Spleen (tissue), 11 donors: Measurements from ENCODE around the gene RELA. TPM values are rescaled to one million over a fixed set of nuclear protein-coding genes. Genes with fewer than 3 reads are reported as not detected.

Source experiments
- DNase-seq: peaks from one replicate; pipeline ENCODE4 v3.0.0-alpha.2; 2020
- H3K27ac ChIP-seq, 8 donors: fragments of 200-600 bp; sonication (generic) in 7 of 8; 1 replicate in 4 of 8; 2 replicates in 4 of 8; pipeline versions ENCODE4 v1.5.0 to v1.8.0; 2016 to 2021; ENCODE audit warnings: inconsistent platforms in 4 of 8, mild to moderate bottlenecking in 4 of 8, moderate library complexity in 1 of 8
- H3K27me3 ChIP-seq, 7 donors: fragments of 200-600 bp; sonication (generic) in 6 of 7; replicated peaks in 1 of 7; 1 replicate in 4 of 7; 2 replicates in 3 of 7; pipeline versions ENCODE4 v1.5.0 to v1.8.0; 2016 to 2021; ENCODE audit warnings: inconsistent platforms in 3 of 7, mild to moderate bottlenecking in 1 of 7
- H3K36me3 ChIP-seq, 6 donors: fragments of 200-600 bp; sonication (generic) in 5 of 6; 1 replicate in 4 of 6; 2 replicates in 2 of 6; pipeline versions ENCODE4 v1.5.0 to v1.8.0; 2016 to 2021; ENCODE audit warnings: inconsistent platforms in 2 of 6
- H3K4me1 ChIP-seq, 6 donors: fragments of 200-600 bp; sonication (generic) in 5 of 6; 1 replicate in 3 of 6; 2 replicates in 3 of 6; pipeline versions ENCODE4 v1.5.0 to v1.8.0; 2016 to 2021; ENCODE audit warnings: inconsistent platforms in 3 of 6
- H3K4me3 ChIP-seq, 8 donors: fragments of 200-600 bp; sonication (generic) in 7 of 8; 1 replicate in 4 of 8; 2 replicates in 4 of 8; pipeline versions ENCODE4 v1.5.0 to v1.8.0; 2016 to 2021; ENCODE audit warnings: inconsistent platforms in 4 of 8, mild to moderate bottlenecking in 4 of 8, moderate library complexity in 2 of 8
- H3K9me3 ChIP-seq, 8 donors: fragments of 200-600 bp; sonication (generic) in 7 of 8; 1 replicate in 4 of 8; 2 replicates in 4 of 8; pipeline versions ENCODE4 v1.5.0 to v1.8.0; 2016 to 2021; ENCODE audit warnings: inconsistent platforms in 4 of 8
- CTCF ChIP-seq, 11 experiments: fragments of 200-600 bp in 7 of 11; fragments of 450-650 bp in 4 of 11; sonication (generic) in 4 of 11; IDR thresholded peaks in 8 of 11; conservative IDR thresholded peaks in 3 of 11; 1 replicate in 7 of 11; 2 replicates in 4 of 11; pipeline versions ENCODE4 v1.4.0 to v1.8.0; 2016 to 2021; ENCODE audit warnings: antibody characterized with exemption in 11 of 11, inconsistent platforms in 4 of 11, mild to moderate bottlenecking in 1 of 11
- POLR2A ChIP-seq, 3 donors: fragments of 450-650 bp; IDR thresholded peaks; one replicate each; pipeline ENCODE4 v1.5.1; 2017; ENCODE audit warnings: antibody characterized with exemption in 3 of 3, mild to moderate bottlenecking in 1 of 3
- POLR2AphosphoS5 ChIP-seq, 3 donors: sonication (generic); formaldehyde crosslinking; IDR thresholded peaks; one replicate each; pipeline ENCODE4 v1.5.1; 2017; ENCODE audit warnings: antibody characterized with exemption in 3 of 3
- WGBS, 5 donors: extraction: QIAGEN DNeasy Blood & Tissue Kit in 3 of 5; methylation state at CpG; one replicate each; pipeline versions ENCODE4 v1.1.5 to v1.1.7; 2013 to 2018; 5-methylcytosine and 5-hydroxymethylcytosine counted together
- intact Hi-C: fragments of 100-400 bp; cut with DNase I; formaldehyde crosslinking; loops from one replicate; pipeline ENCODE4 v1.15.0; 2023; ENCODE audit warnings: low total_unique reads
- polyA plus RNA-seq, 3 donors: library from polyadenylated mRNA; stranded (reverse); fragments of 200-250 nt; gene quantifications; one replicate each; pipeline ENCODE4 v1.2.1, GENCODE V29; 2013
- total RNA-seq, 7 donors: library from RNA; depleted of rRNA in 3 of 7; stranded (reverse); fragments of >200 nt in 3 of 7; fragmentation: NEBNext Ultra II Directional in 4 of 7; extraction: Animal tissue kit (Norgen Biotek cat#: 25700) in 4 of 7; gene quantifications; one replicate each; pipeline versions ENCODE4 v1.1.0 to v1.2.1, GENCODE V29; 2016 to 2021
- donor health status: healthy with polysubstance abuse.
- donor health status: DM: no; HTN: no; CAD: no; lungs with moderate emphysema.
- donor health status: DM: no; HTN: no; CAD: no.
- donor health status: Bipolar disorder and iron deficiency.
- donor health status: healthy.
- donor health status: DM: no; HTN: no; CAD: no.
- donor health status: DM: yes; HTN: yes; CAD: no.

The RELA gene
- total and polyA plus RNA-seq, 10 donors, result 25.8 to 115 (median 69.5) TPM

DNA sequence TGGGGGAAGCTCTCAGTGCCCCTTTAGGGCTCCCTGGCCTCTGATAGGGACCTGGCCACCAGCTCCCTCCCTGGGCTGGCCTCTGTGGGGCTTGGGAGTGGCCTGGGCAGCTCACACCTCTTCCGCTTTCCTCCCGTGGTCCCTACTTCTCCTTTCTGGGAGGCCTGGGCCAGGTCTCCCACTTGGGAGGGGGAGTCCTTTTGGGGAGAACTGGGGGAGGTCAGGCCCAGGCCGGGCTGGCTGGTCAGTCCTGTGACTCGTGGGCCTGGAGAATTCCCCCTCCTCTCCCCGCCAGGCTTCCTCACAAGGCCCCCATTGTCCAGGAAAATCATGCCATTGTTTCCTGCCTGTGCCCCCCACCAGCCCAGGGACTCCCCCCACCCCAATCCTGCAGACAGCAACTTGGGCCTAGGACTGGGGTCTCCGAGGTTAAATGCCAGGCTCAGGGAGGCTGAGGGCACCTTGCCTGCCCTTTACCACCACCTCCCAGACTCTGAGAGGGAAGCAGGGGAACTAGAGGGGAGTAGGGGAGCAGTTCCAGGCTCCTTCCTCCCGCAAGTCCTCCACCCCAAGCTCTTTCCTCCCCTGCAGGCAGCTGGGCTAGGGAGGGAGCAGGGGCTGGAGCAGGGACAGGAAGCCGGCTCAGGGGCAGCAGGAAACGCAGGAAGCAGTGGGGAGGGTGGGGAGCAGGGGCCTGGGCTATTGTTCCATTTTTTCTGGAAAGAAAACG lies 51.5 kb downstream of the RELA start:
- Histone ChIP-seq H3K4me1 (peaks cover 54 to 80% (median 68%) of the 10 kb centered on the region in 6 donors), H3K9me3 (no peaks in the 10 kb centered on the region), H3K4me3 (peak overlapping the region; percentile 84 to 97 (median 95)), H3K27me3 (no peaks in the 10 kb centered on the region), H3K27ac (peak overlapping the region; percentile 68 to 99 (median 97)), H3K36me3 (peaks cover 0 to 68% (median 45%) of the 10 kb centered on the region in 6 donors)
- intact Hi-C loops, result no loop called here
- no peak for TF ChIP-seq CTCF (IDR thresholded peaks at IDR 0.05 in 8 of 11, conservative IDR thresholded peaks at IDR 0.05 in 3 of 11)
- TF ChIP-seq POLR2AphosphoS5 (IDR thresholded peaks at IDR 0.05), result peak; percentile 32 to 71 (median 70)
- peak; percentile 92 for DNase-seq
- 15 to 28% (median 25%) methylated on average over 9 to 10 of the region's 10 CpGs for WGBS, 5 donors

DNA sequence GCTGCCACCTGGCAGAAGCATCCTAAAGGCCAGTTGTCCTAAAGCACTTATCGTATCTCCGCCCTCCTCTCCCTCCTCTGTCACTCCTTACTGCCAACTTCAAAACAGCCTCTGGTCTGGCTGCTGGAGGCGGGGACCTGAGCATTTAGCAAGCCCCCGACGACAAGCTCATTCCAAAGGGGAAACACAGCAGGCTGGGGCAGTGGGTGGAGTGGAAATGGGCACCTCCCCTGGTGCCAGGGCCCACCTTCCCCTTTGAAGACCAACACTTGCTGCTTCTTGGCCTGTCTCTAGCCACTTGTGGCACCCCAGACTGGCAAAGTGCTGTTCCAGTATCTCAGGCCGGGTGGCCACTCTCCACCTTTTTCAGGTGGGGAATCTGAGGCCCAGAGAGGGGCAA lies 52.3 kb downstream of the RELA start:
- WGBS, 5 donors, result 48 to 67% (median 62%) methylated on average over 5 to 6 of the region's 6 CpGs
- H3K9me3 ChIP-seq, result no peaks in the 10 kb centered on the region
- peak overlapping the region; percentile 21 to 97 (median 95) for H3K4me3 ChIP-seq
- intact Hi-C loops, result no loop called here
- peak overlapping the region; percentile 68 to 99 (median 97) for H3K27ac ChIP-seq
- peaks cover 54 to 81% (median 70%) of the 10 kb centered on the region in 6 donors for H3K4me1 ChIP-seq
- no peaks in the 10 kb centered on the region for H3K27me3 ChIP-seq
- TF ChIP-seq CTCF (IDR thresholded peaks at IDR 0.05 in 8 of 11, conservative IDR thresholded peaks at IDR 0.05 in 3 of 11), result no peak
- TF ChIP-seq POLR2AphosphoS5 (IDR thresholded peaks at IDR 0.05), result no peak
- TF ChIP-seq POLR2A (IDR thresholded peaks at IDR 0.05), result no peak
- H3K36me3 ChIP-seq, result peaks cover 0 to 75% (median 53%) of the 10 kb centered on the region in 6 donors
- DNase-seq, result no peak

GRCh38 chr11:65609665-65610064 lies 53.1 kb downstream of the RELA start:
- WGBS, 5 donors, result 73 to 86% (median 84%) methylated on average over 5 of the region's 5 CpGs
- Histone ChIP-seq H3K4me1 (peaks cover 54 to 81% (median 70%) of the 10 kb centered on the region in 6 donors), H3K27me3 (no peaks in the 10 kb centered on the region), H3K9me3 (no peaks in the 10 kb centered on the region), H3K27ac (peak overlapping the region in 6 of 8 donors; percentile 20 to 99 (median 98)), H3K4me3 (peak overlapping the region in 2 of 8 donors; percentile 14 to 95), H3K36me3 (peaks cover 0 to 83% (median 61%) of the 10 kb centered on the region in 6 donors)
- intact Hi-C loops, result no loop called here
- no peak for DNase-seq
- TF ChIP-seq CTCF (IDR thresholded peaks at IDR 0.05 in 8 of 11, conservative IDR thresholded peaks at IDR 0.05 in 3 of 11), result no peak
- peak in 1 of 3 donors; percentile 34 for TF ChIP-seq POLR2AphosphoS5 (IDR thresholded peaks at IDR 0.05)

DNA sequence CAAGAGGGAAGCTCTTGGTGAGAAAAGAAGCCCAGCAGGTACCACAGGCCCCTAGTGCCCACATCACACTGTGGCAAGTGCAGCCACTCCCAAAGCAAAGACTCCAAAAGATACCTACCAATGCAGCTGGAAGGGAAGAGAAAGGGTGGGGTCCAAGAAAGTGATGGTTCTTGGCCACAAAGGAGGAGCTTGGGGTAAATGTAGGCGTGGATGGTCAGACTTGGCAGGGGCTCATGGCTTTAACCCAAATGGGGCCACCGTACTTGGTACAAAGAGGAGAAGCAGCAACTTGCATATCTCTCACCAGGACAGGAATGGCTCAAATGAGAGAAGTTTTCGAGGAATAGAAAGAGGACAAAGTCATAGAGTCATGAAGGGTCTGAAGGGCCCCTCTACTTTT lies 53.5 kb downstream of the RELA start:
- WGBS, 5 donors, result 60 to 78% (median 71%) methylated on average over 3 of the region's 3 CpGs
- Histone ChIP-seq H3K36me3 (peaks cover 0 to 87% (median 65%) of the 10 kb centered on the region in 6 donors), H3K4me1 (peaks cover 54 to 81% (median 70%) of the 10 kb centered on the region in 6 donors), H3K27me3 (no peaks in the 10 kb centered on the region), H3K27ac (peak overlapping the region in 5 of 8 donors; percentile 20 to 99 (median 98)), H3K4me3 (peak overlapping the region in 1 of 8 donors; percentile 95), H3K9me3 (no peaks in the 10 kb centered on the region)
- DNase-seq, result no peak
- TF ChIP-seq POLR2AphosphoS5 (IDR thresholded peaks at IDR 0.05) (no peak), POLR2A (IDR thresholded peaks at IDR 0.05) (no peak), CTCF (IDR thresholded peaks at IDR 0.05 in 8 of 11, conservative IDR thresholded peaks at IDR 0.05 in 3 of 11) (no peak)
- intact Hi-C loops, result no loop called here
